ENCODE measurements around the gene KLF13. TPM values are rescaled to one million over a fixed set of nuclear protein-coding genes. Genes with fewer than 3 reads are reported as not detected.
A peak's percentile ranks its signal among the peaks of the same experiment; 100 is the strongest.

Gene KLF13
- total RNA-seq, 1 experiment from 2014 or later: 60.1 TPM

DNA sequence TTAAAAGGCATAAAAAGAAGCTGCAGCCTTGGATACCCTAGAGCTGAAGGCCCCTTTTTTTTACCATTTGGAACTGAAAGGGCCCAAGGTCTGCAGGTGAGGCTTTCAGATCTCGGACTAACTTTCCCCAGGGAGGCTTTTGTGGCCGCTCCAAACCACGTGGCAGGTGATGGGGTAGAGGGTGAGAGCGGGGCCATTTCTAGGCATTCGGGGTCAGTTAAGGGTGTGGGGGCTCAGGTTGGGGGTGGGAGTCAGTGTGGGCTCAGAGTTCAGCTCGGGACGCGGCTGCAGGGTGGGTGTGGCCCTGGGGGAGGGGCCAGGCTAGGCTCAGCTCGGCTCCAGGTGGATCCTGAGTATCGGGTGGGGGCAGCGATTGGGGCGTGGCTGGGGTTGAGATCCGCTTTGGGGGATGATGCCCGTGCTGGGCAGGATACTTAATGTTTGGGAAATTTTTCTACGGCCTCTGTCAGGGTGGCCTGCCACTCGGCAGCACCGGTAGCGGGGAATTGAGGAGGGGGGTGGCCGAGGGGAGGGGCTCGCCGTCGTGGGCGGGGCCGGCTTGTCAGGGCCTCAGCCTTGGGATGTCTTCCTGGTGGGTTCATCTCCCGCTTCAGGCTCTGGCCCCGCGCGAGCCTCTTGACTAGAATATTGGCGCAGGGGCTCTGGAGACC is 2.5 kb downstream of the KLF13 start:
- Histone ChIP-seq H3K9me3 (ENCODE audit: control insufficient read depth in 1 of 2, insufficient read depth in 1 of 2, low read depth in 1 of 2, low read length in 2 of 2) (no peaks in the 10 kb centered on the region), H3K27me3 (ENCODE audit: insufficient read depth, low read length) (no peaks in the 10 kb centered on the region), H3K4me3 (replicated peaks in 1 of 2; ENCODE audit: low read depth in 1 of 2, low read length in 2 of 2) (peak overlapping the region; percentile 40 to 80), H3K4me1 (ENCODE audit: control insufficient read depth in 1 of 2, insufficient read depth in 2 of 2, low read length in 2 of 2) (peaks cover 11 to 24% of the 10 kb centered on the region in 2 experiments; a peak in 2 of 4 replicates), H3K9me2 (ENCODE audit: insufficient read depth) (no peaks in the 10 kb centered on the region), H3K27ac (ENCODE audit: low read depth, low read length) (peak overlapping the region; percentile 88), H4K20me1 (ENCODE audit: insufficient read depth) (no peaks in the 10 kb centered on the region), H3K36me3 (ENCODE audit: control insufficient read depth in 1 of 2, insufficient read depth in 2 of 2, low read length in 2 of 2) (no peaks in the 10 kb centered on the region), H3K79me2 (ENCODE audit: insufficient read depth, low read length) (peaks cover 52% of the 10 kb centered on the region), H3K9ac (ENCODE audit: low read length) (peak overlapping the region; percentile 55), H3K4me2 (ENCODE audit: low read length) (peak overlapping the region; percentile 78), H2AFZ (ENCODE audit: low read depth, low read length, poor library complexity, severe bottlenecking) (no peak overlapping the region)
- POLR2A ChIA-PET: interaction anchor here (1.0 kb wide), 1 partner anchor 106 kb away, joined by 3 read pairs; no protein-coding TSS in a partner anchor
- ATAC-seq (no peak), DNase-seq (ENCODE audit: low read depth, low spot score) (no peak)
- no TSS peak for BruUV-seq (replicated peaks)
- TF ChIP-seq CEBPB (IDR thresholded peaks at IDR 0.05; ENCODE audit: low read depth) (no peak), POLR2A (IDR thresholded peaks at IDR 0.05; ENCODE audit: borderline replicate concordance, extremely low read depth, insufficient read depth, insufficient read length) (no peak), CBX3 (IDR thresholded peaks at IDR 0.05; ENCODE audit: low read depth) (no peak), EZH2 (IDR thresholded peaks at IDR 0.05) (no peak), SRF (IDR thresholded peaks at IDR 0.05; ENCODE audit: low read depth) (no peak)
- TF ChIP-seq, protein P1, sequence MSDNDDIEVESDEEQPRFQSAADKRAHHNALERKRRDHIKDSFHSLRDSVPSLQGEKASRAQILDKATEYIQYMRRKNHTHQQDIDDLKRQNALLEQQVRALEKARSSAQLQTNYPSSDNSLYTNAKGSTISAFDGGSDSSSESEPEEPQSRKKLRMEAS (IDR thresholded peaks at IDR 0.05): peak; percentile 24; the same call in 1 of the 2 replicates
- TF ChIP-seq, protein P2, sequence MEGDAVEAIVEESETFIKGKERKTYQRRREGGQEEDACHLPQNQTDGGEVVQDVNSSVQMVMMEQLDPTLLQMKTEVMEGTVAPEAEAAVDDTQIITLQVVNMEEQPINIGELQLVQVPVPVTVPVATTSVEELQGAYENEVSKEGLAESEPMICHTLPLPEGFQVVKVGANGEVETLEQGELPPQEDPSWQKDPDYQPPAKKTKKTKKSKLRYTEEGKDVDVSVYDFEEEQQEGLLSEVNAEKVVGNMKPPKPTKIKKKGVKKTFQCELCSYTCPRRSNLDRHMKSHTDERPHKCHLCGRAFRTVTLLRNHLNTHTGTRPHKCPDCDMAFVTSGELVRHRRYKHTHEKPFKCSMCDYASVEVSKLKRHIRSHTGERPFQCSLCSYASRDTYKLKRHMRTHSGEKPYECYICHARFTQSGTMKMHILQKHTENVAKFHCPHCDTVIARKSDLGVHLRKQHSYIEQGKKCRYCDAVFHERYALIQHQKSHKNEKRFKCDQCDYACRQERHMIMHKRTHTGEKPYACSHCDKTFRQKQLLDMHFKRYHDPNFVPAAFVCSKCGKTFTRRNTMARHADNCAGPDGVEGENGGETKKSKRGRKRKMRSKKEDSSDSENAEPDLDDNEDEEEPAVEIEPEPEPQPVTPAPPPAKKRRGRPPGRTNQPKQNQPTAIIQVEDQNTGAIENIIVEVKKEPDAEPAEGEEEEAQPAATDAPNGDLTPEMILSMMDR (IDR thresholded peaks at IDR 0.05 in 2 of 3, conservative IDR thresholded peaks at IDR 0.05 in 1 of 3; ENCODE audit: borderline replicate concordance in 1 of 3, insufficient read depth in 1 of 3, low read depth in 2 of 3, low read length in 2 of 3): no peak
- intact Hi-C loops (cut with micrococcal nuclease): loop anchor here (5.0 kb wide), 1 partner anchor 68 kb away; no protein-coding TSS in a partner anchor
- CTCF ChIA-PET: no interaction called here
- RAD21 ChIA-PET (ENCODE audit: low non-redundant PET in 1 of 2, low total read pairs in 2 of 2, uncharacterized antibody in 2 of 2, unreplicated experiment in 2 of 2): interaction anchor here in 1 of 2 experiments (1.2 kb wide), 1 partner anchor 106 kb away, joined by 3 read pairs; no protein-coding TSS in a partner anchor

Data from HCT116 (cell line).